ENCODE measurements around the gene AKAP9. TPM values are rescaled to one million over a fixed set of nuclear protein-coding genes. Genes with fewer than 3 reads are reported as not detected.

The AKAP9 gene
- polyA plus RNA-seq, 1 donor (not counting 4 experiments of a cell fraction or from before 2014, with no cell fraction given) = 19.0 TPM

DNA sequence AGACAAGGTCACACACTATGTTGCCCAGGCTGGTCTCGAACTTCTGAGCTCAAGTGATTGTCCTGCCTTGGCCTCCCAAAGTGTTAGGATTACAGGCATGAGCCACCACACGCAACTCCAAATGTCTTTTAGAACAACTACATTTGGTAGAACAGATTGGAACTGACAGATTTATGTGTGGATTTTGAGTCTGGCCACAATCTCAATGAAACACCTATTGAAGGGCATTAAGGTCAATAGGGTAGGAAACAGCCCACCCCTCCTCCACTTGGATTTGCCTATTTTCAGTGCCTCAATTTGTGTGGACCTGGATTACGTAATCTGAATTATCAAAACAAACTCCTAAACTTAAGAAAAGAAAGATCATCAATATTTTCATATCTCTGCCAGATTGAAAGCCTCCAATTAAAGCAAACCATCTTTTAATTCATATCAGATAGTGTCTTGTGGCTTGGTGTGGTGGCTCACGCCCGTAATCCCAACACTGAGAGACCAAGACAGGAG is 209.1 kb downstream of the AKAP9 start:
- H4K20me1 ChIP-seq (ENCODE audit: control insufficient read depth, extremely low read depth, insufficient read depth, low read length) = no peaks in the 10 kb centered on the region
- H3K4me1 ChIP-seq (ENCODE audit: control insufficient read depth, extremely low read depth, insufficient read depth, low read length) = no peaks in the 10 kb centered on the region
- TF ChIP-seq, protein P1, sequence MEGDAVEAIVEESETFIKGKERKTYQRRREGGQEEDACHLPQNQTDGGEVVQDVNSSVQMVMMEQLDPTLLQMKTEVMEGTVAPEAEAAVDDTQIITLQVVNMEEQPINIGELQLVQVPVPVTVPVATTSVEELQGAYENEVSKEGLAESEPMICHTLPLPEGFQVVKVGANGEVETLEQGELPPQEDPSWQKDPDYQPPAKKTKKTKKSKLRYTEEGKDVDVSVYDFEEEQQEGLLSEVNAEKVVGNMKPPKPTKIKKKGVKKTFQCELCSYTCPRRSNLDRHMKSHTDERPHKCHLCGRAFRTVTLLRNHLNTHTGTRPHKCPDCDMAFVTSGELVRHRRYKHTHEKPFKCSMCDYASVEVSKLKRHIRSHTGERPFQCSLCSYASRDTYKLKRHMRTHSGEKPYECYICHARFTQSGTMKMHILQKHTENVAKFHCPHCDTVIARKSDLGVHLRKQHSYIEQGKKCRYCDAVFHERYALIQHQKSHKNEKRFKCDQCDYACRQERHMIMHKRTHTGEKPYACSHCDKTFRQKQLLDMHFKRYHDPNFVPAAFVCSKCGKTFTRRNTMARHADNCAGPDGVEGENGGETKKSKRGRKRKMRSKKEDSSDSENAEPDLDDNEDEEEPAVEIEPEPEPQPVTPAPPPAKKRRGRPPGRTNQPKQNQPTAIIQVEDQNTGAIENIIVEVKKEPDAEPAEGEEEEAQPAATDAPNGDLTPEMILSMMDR (optimal IDR thresholded peaks at IDR 0.05 in 1 of 3, IDR thresholded peaks at IDR 0.05 in 1 of 3, conservative IDR thresholded peaks at IDR 0.05 in 1 of 3; ENCODE audit: extremely low read depth in 1 of 3, insufficient read depth in 2 of 3, low read length in 3 of 3) = no peak
- no peak for TF ChIP-seq EZH2 (IDR thresholded peaks at IDR 0.05; ENCODE audit: low read length)
- no peak overlapping the region for H3K4me2 ChIP-seq (ENCODE audit: control insufficient read depth, extremely low read depth, insufficient read depth, low read depth, low read length)
- no peaks in the 10 kb centered on the region for H3K27me3 ChIP-seq (ENCODE audit: control insufficient read depth, extremely low read depth, insufficient read depth, low read length)
- no peak overlapping the region for H3K4me3 ChIP-seq (ENCODE audit: control insufficient read depth in 2 of 3, extremely low read depth in 1 of 3, insufficient read depth in 2 of 3, low read depth in 1 of 3, low read length in 3 of 3)
- H3K36me3 ChIP-seq (ENCODE audit: control insufficient read depth in 2 of 2, extremely low read depth in 1 of 2, insufficient read depth in 2 of 2, low read length in 2 of 2) = no peaks in the 10 kb centered on the region
- DNase-seq (ENCODE audit: low read depth, low spot score) = no peak
- H3K79me2 ChIP-seq (ENCODE audit: control insufficient read depth, insufficient read depth, low read length) = no peaks in the 10 kb centered on the region
- H2AFZ ChIP-seq (ENCODE audit: control insufficient read depth, low read length) = no peak overlapping the region
- no peak for FAIRE-seq
- no peaks in the 10 kb centered on the region for H3K9me1 ChIP-seq (ENCODE audit: control insufficient read depth, extremely low read depth, insufficient read depth, low read length)
- H3K27ac ChIP-seq (ENCODE audit: control insufficient read depth, insufficient read depth, low read length) = no peak overlapping the region
- dilution Hi-C loops (cut with MboI; ENCODE audit: extremely low pct_ligation_motif_present, low sequenced_read_pairs) = no loop called here
- H3K9ac ChIP-seq (ENCODE audit: control insufficient read depth, extremely low read depth, insufficient read depth, low read length) = no peak overlapping the region
- no peaks in the 10 kb centered on the region for H3K9me3 ChIP-seq (ENCODE audit: control insufficient read depth, low read depth, low read length)

DNA sequence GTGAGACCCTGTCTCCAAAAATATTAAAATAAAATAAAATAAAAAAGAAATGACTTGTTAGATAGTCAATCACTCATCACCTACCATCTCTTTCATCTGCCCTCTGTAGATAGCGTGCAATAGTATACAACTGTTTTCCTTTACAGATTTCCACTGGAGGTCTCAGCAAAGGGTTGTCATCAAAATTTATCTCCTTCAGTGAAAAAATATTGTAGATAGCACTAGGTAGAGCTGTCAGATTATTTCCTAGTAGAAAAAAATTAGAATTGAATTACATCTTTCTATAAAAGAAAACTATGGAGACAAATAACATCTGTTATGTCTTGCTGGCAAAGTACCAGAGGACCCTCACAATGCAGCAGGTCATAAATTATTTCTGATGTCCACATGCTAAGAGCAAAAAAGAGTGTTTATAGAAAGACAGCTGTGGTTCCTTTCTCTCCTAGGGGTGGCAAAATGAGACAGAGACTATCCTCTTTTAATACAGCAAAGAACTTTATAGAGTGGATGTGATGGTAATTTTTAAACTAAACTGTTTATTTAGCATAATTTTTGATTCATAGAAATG is 209.9 kb downstream of the AKAP9 start:
- Histone ChIP-seq H3K79me2 (ENCODE audit: control insufficient read depth, insufficient read depth, low read length) (no peaks in the 10 kb centered on the region), H4K20me1 (ENCODE audit: control insufficient read depth, extremely low read depth, insufficient read depth, low read length) (no peaks in the 10 kb centered on the region), H3K27ac (ENCODE audit: control insufficient read depth, insufficient read depth, low read length) (no peak overlapping the region), H3K36me3 (ENCODE audit: control insufficient read depth in 2 of 2, extremely low read depth in 1 of 2, insufficient read depth in 2 of 2, low read length in 2 of 2) (no peaks in the 10 kb centered on the region), H3K4me3 (ENCODE audit: control insufficient read depth in 2 of 3, extremely low read depth in 1 of 3, insufficient read depth in 2 of 3, low read depth in 1 of 3, low read length in 3 of 3) (no peak overlapping the region), H3K9me3 (ENCODE audit: control insufficient read depth, low read depth, low read length) (no peaks in the 10 kb centered on the region), H3K9me1 (ENCODE audit: control insufficient read depth, extremely low read depth, insufficient read depth, low read length) (no peaks in the 10 kb centered on the region), H3K4me2 (ENCODE audit: control insufficient read depth, extremely low read depth, insufficient read depth, low read depth, low read length) (no peak overlapping the region), H3K9ac (ENCODE audit: control insufficient read depth, extremely low read depth, insufficient read depth, low read length) (no peak overlapping the region), H3K27me3 (ENCODE audit: control insufficient read depth, extremely low read depth, insufficient read depth, low read length) (no peaks in the 10 kb centered on the region), H3K4me1 (ENCODE audit: control insufficient read depth, extremely low read depth, insufficient read depth, low read length) (no peaks in the 10 kb centered on the region), H2AFZ (ENCODE audit: control insufficient read depth, low read length) (no peak overlapping the region)
- DNase-seq (ENCODE audit: low read depth, low spot score) (no peak), FAIRE-seq (no peak)
- dilution Hi-C loops (cut with MboI; ENCODE audit: extremely low pct_ligation_motif_present, low sequenced_read_pairs) = no loop called here
- TF ChIP-seq, protein P1 (optimal IDR thresholded peaks at IDR 0.05 in 1 of 3, IDR thresholded peaks at IDR 0.05 in 1 of 3, conservative IDR thresholded peaks at IDR 0.05 in 1 of 3; ENCODE audit: extremely low read depth in 1 of 3, insufficient read depth in 2 of 3, low read length in 3 of 3) = no peak
- TF ChIP-seq EZH2 (IDR thresholded peaks at IDR 0.05; ENCODE audit: low read length) = no peak
